ENCODE measurements around the gene GGT1.
"Not testable (repeated sequence)": the region's sequence is repeated elsewhere in the genome, so short reads cannot be mapped to it uniquely, and the experiment has no call there.

DNA sequence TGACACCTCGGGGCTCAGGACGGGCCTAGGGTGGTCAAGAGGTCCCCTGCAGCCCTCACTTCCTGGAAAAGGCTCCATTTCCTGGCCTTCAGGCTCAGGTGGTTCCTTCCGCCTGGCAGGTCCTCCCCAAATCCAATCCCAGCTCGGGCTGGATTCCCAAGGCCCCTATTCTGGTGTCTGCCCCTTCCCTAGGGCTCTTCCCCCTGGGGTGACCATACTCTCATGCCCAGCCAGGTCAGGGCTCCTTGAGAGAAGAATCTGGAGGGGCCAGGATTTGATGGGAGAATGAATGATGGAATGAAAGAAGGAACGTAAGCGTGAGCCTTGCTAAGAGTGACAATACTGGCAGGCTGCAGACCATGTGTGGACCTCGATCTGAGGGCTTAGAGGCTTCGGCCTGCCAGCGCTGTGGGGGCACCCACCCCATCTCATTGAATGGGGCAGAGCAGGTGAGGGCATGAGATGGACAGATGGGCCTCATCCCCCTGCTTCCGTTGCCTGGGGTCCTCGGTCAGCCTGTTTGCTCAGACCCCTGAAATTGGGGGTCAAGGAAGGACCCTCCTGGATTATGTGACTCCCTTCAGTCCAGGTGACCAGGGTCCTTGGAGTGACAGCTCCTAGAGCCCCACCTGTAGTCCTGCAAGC, 766 bp upstream of the GGT1 start:
- TF ChIP-seq, protein P1, sequence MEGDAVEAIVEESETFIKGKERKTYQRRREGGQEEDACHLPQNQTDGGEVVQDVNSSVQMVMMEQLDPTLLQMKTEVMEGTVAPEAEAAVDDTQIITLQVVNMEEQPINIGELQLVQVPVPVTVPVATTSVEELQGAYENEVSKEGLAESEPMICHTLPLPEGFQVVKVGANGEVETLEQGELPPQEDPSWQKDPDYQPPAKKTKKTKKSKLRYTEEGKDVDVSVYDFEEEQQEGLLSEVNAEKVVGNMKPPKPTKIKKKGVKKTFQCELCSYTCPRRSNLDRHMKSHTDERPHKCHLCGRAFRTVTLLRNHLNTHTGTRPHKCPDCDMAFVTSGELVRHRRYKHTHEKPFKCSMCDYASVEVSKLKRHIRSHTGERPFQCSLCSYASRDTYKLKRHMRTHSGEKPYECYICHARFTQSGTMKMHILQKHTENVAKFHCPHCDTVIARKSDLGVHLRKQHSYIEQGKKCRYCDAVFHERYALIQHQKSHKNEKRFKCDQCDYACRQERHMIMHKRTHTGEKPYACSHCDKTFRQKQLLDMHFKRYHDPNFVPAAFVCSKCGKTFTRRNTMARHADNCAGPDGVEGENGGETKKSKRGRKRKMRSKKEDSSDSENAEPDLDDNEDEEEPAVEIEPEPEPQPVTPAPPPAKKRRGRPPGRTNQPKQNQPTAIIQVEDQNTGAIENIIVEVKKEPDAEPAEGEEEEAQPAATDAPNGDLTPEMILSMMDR (IDR thresholded peaks at IDR 0.05; ENCODE audit: poor library complexity), result not testable (repeated sequence)
- TF ChIP-seq EZH2 (IDR thresholded peaks at IDR 0.05; ENCODE audit: borderline replicate concordance); EZH2phosphoT487 (IDR thresholded peaks at IDR 0.05; ENCODE audit: low read depth, severe bottlenecking, unreplicated experiment): not testable (repeated sequence)

Data from hepatocyte (in vitro differentiated cells).